SK-N-SH (cell line): Measurements from ENCODE around the gene GGPS1. TPM values are rescaled to one million over a fixed set of nuclear protein-coding genes. Genes with fewer than 3 reads are reported as not detected.

Experiments used
- CTCF ChIA-PET: fragments of 300-600, 350-600 bp; formaldehyde crosslinking; extraction: SDS; loops from one replicate; lab custom pipeline; 2021; lab: Yijun Ruan, JAX
- POLR2A ChIA-PET: fragments of 350-600 bp; sonication (Branson Sonifier 250); formaldehyde crosslinking; extraction: SDS; loops from one replicate; lab custom pipeline; 2020; ENCODE audit warnings: antibody characterized with exemption, inconsistent platforms; lab: Yijun Ruan, JAX
- DNase-seq: peaks from one replicate; pipeline ENCODE4 v3.0.0; 2012
- H2AFZ ChIP-seq: fragments of 200-600 bp; sonication (generic); 2 replicates; pipeline ENCODE4 v1.8.1; 2016; ENCODE audit warnings: antibody characterized with exemption, mild to moderate bottlenecking, low read depth
- H3F3A ChIP-seq: fragments of 200-600 bp; sonication (generic); replicated peaks from 2 replicates; pipeline ENCODE3; 2016; ENCODE audit warnings: antibody characterized with exemption, mild to moderate bottlenecking; ENCODE audit not compliant: insufficient read depth
- H3K27ac ChIP-seq, 2 experiments: fragments of 200-500 bp in 1 of 2; fragments of 200-600 bp in 1 of 2; sonication (Bioruptor generic) in 1 of 2; sonication (generic), shearing (Covaris generic) in 1 of 2; 2 replicates each; pipeline versions ENCODE4 v1.5.1 to v1.6.1; 2014 to 2016; ENCODE audit warnings: low read depth in 2 of 2, inconsistent platforms in 1 of 2, low read length in 1 of 2, mild to moderate bottlenecking in 1 of 2, mixed read lengths in 1 of 2
- H3K27me3 ChIP-seq: fragments of 200-600 bp; sonication (generic), shearing (Covaris generic); 2 replicates; pipeline ENCODE4 v1.6.1; 2016; ENCODE audit warnings: mixed run types; ENCODE audit not compliant: insufficient read depth
- H3K36me3 ChIP-seq, 2 experiments: fragments of 200-500 bp in 1 of 2; fragments of 200-600 bp in 1 of 2; sonication (Bioruptor generic) in 1 of 2; sonication (generic) in 1 of 2; replicated peaks in 1 of 2; 2 replicates each; pipeline versions ENCODE3 to v1.5.1; 2014 to 2016; ENCODE audit warnings: low read length in 1 of 2, mild to moderate bottlenecking in 1 of 2; ENCODE audit not compliant: insufficient read depth in 2 of 2, control insufficient read depth in 1 of 2
- H3K4me1 ChIP-seq, 2 experiments: fragments of 200-500 bp in 1 of 2; fragments of 200-600 bp in 1 of 2; sonication (Bioruptor generic) in 1 of 2; sonication (generic), shearing (Covaris generic) in 1 of 2; 2 replicates each; pipeline versions ENCODE4 v1.5.1 to v1.6.1; 2014 to 2016; ENCODE audit warnings: low read depth in 1 of 2, low read length in 1 of 2, mixed run types in 1 of 2; ENCODE audit not compliant: insufficient read depth in 2 of 2, control insufficient read depth in 1 of 2
- H3K4me2 ChIP-seq: fragments of 200-600 bp; sonication (generic), shearing (Covaris generic); 2 replicates; pipeline ENCODE4 v1.6.1; 2017; ENCODE audit warnings: mixed run types
- H3K4me3 ChIP-seq, 2 experiments: fragments of 200-500 bp in 1 of 2; fragments of 200-600 bp in 1 of 2; sonication (Bioruptor generic) in 1 of 2; sonication (generic), shearing (Covaris generic) in 1 of 2; 2 replicates each; pipeline versions ENCODE4 v1.5.1 to v1.8.1; 2014 to 2016; ENCODE audit warnings: low read depth in 2 of 2, inconsistent platforms in 1 of 2, low read length in 1 of 2, mild to moderate bottlenecking in 1 of 2, mixed read lengths in 1 of 2, moderate library complexity in 1 of 2
- H3K79me2 ChIP-seq: fragments of 200-600 bp; sonication (generic); 2 replicates; pipeline ENCODE4 v1.8.1; 2017; ENCODE audit warnings: mild to moderate bottlenecking; ENCODE audit not compliant: insufficient read depth
- H3K9ac ChIP-seq: fragments of 200-600 bp; sonication (generic); 2 replicates; pipeline ENCODE4 v1.6.1; 2017; ENCODE audit warnings: mixed run types
- H3K9me2 ChIP-seq: fragments of 200-600 bp; sonication (generic); 2 replicates; pipeline ENCODE4 v1.6.1; 2017; ENCODE audit warnings: mixed run types
- H3K9me3 ChIP-seq: fragments of 200-600 bp; sonication (generic); 2 replicates; pipeline ENCODE4 v1.6.1; 2017; ENCODE audit warnings: mixed run types, mild to moderate bottlenecking, moderate library complexity
- H4K20me1 ChIP-seq: fragments of 200-600 bp; sonication (generic); 2 replicates; pipeline ENCODE4 v1.6.1; 2017; ENCODE audit warnings: mild to moderate bottlenecking, mixed run types; ENCODE audit not compliant: insufficient read depth
- CTCF ChIP-seq: fragments of 200-600 bp; sonication (generic); IDR thresholded peaks from 2 replicates; pipeline ENCODE4 v1.6.1; 2017; ENCODE audit warnings: antibody characterized with exemption, mild to moderate bottlenecking, moderate library complexity
- EP300 ChIP-seq, 2 experiments: IDR thresholded peaks; 2 replicates each; pipeline versions ENCODE4 v1.4.0 to v1.6.1; 2012; ENCODE audit warnings: borderline replicate concordance in 1 of 2, low read depth in 1 of 2, low read length in 1 of 2
- FOSL2 ChIP-seq: IDR thresholded peaks from 2 replicates; pipeline ENCODE4 v1.4.0; 2012; ENCODE audit warnings: low read depth, mild to moderate bottlenecking, moderate library complexity, borderline replicate concordance
- GABPA ChIP-seq: IDR thresholded peaks from 2 replicates; pipeline ENCODE4 v1.4.0; 2012; ENCODE audit warnings: low read depth, mild to moderate bottlenecking
- GATA2 ChIP-seq: sonication (generic); formaldehyde crosslinking; IDR thresholded peaks from 2 replicates; pipeline ENCODE4 v1.5.0; 2020; ENCODE audit warnings: mild to moderate bottlenecking, missing genetic modification reagents
- JUND ChIP-seq: IDR thresholded peaks from 2 replicates; pipeline ENCODE4 v1.4.0; 2012
- MEF2A ChIP-seq: IDR thresholded peaks from 2 replicates; pipeline ENCODE4 v1.4.0; 2012; ENCODE audit warnings: low read depth, borderline replicate concordance
- MXI1 ChIP-seq: IDR thresholded peaks from 2 replicates; pipeline ENCODE4 v1.6.1; 2012; ENCODE audit warnings: mild to moderate bottlenecking, low read depth, low read length, improper control_type of control experiment
- NFIC ChIP-seq: IDR thresholded peaks from 2 replicates; pipeline ENCODE4 v1.4.0; 2012; ENCODE audit warnings: borderline replicate concordance
- POLR2AphosphoS5 ChIP-seq: IDR thresholded peaks from 2 replicates; pipeline ENCODE4 v1.6.1; 2012; ENCODE audit warnings: low read depth, low read length
- RAD21 ChIP-seq: IDR thresholded peaks from 2 replicates; pipeline ENCODE4 v1.6.1; 2012; ENCODE audit warnings: mild to moderate bottlenecking, low read length
- RFX5 ChIP-seq: IDR thresholded peaks from 2 replicates; pipeline ENCODE4 v1.6.1; 2012; ENCODE audit warnings: mild to moderate bottlenecking, improper control_type of control experiment, low read length
- SMC3 ChIP-seq: IDR thresholded peaks from 2 replicates; pipeline ENCODE4 v1.6.1; 2012; ENCODE audit warnings: low read depth, low read length, improper control_type of control experiment
- WGBS: methylation state at CpG from one replicate; pipeline ENCODE4 v1.1.6; 2017; ENCODE audit warnings: low lambda C conversion rate; 5-methylcytosine and 5-hydroxymethylcytosine counted together
- polyA plus RNA-seq, 3 experiments: library from polyadenylated mRNA; depleted of rRNA; stranded (reverse); fragments of >200 nt; gene quantifications; 2 replicates each; pipeline ENCODE4 v1.2.3, GENCODE V29; 2012
- TF ChIP-seq, protein P1 (sequence below): fragments of 150-350 bp; IDR thresholded peaks from 2 replicates; pipeline ENCODE4 v1.6.1; 2016; ENCODE audit warnings: mild to moderate bottlenecking, low read depth, low read length
- TF ChIP-seq, protein P2 (sequence below): fragments of 150-350 bp; IDR thresholded peaks from 2 replicates; pipeline ENCODE4 v1.6.1; 2017; ENCODE audit warnings: antibody characterized with exemption, low read length, low read depth, borderline replicate concordance
- TF ChIP-seq, protein P3 (sequence below): IDR thresholded peaks from 2 replicates; pipeline ENCODE4; 2012

The GGPS1 gene
- polyA plus RNA-seq, 1 of the 3 experiments (the other 2 are of a cell fraction) = 15.7 TPM

DNA sequence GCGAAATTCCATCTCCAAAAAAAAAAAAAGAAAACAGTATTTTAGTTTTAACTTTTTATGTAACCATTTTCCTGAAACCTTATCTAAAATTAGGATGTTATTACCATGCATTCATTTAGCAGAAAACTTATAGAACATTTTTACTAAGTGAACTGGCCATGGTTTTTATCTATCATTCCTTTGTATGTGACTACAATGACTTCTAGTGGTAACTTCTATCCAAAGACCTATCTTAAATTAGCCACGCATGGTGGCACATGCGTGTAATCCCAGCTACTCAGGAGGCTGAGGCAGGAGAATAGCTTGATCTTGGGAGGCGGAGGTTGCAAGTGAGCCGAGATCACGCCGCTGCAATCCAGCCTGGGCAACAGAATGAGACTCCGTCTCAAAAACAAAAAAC, 11.4 kb downstream of the GGPS1 start:
- H3K4me2 ChIP-seq = no peak overlapping the region
- H3K4me3 ChIP-seq = no peak overlapping the region
- H3K79me2 ChIP-seq = peaks cover 32% of the 10 kb centered on the region
- no peaks in the 10 kb centered on the region for H3K9me3 ChIP-seq
- H4K20me1 ChIP-seq = no peaks in the 10 kb centered on the region
- POLR2A ChIA-PET = interaction anchor here (1.2 kb wide), 1 partner anchor 11 kb away, joined by 3 read pairs; the partner anchor contains the start of gene GGPS1
- no peak overlapping the region for H3K9ac ChIP-seq
- TF ChIP-seq RAD21 (no peak), GATA2 (no peak), POLR2AphosphoS5 (no peak), RFX5 (no peak), CTCF (no peak), NFIC (no peak), GABPA (no peak), FOSL2 (no peak), SMC3 (no peak), MXI1 (no peak), EP300 (IDR thresholded peaks at IDR 0.05; ENCODE audit: borderline replicate concordance in 1 of 2, low read depth in 1 of 2, low read length in 1 of 2) (no peak)
- TF ChIP-seq, protein P1, sequence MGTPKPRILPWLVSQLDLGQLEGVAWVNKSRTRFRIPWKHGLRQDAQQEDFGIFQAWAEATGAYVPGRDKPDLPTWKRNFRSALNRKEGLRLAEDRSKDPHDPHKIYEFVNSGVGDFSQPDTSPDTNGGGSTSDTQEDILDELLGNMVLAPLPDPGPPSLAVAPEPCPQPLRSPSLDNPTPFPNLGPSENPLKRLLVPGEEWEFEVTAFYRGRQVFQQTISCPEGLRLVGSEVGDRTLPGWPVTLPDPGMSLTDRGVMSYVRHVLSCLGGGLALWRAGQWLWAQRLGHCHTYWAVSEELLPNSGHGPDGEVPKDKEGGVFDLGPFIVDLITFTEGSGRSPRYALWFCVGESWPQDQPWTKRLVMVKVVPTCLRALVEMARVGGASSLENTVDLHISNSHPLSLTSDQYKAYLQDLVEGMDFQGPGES = no peak
- TF ChIP-seq, protein P2, sequence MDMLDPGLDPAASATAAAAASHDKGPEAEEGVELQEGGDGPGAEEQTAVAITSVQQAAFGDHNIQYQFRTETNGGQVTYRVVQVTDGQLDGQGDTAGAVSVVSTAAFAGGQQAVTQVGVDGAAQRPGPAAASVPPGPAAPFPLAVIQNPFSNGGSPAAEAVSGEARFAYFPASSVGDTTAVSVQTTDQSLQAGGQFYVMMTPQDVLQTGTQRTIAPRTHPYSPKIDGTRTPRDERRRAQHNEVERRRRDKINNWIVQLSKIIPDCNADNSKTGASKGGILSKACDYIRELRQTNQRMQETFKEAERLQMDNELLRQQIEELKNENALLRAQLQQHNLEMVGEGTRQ = no peak
- TF ChIP-seq, all 33 proteins: peak for 0
- Histone ChIP-seq H3K4me1 (no peaks in the 10 kb centered on the region), H2AFZ (no peak overlapping the region), H3F3A (no peaks in the 10 kb centered on the region), H3K9me2 (no peaks in the 10 kb centered on the region), H3K27ac (no peak overlapping the region), H3K27me3 (no peaks in the 10 kb centered on the region), H3K36me3 (peaks cover 31 to 45% of the 10 kb centered on the region in 2 experiments)
- 85% methylated on average over 8 of the region's 8 CpGs for WGBS
- DNase-seq = no peak
- CTCF ChIA-PET = interaction anchor here (0.7 to 1.8 kb wide), 3 partner anchors 9 to 246 kb away, joined by 3 to 4 read pairs (median 4); no protein-coding TSS in a partner anchor

GRCh38 chr1:235341334-235341733, 13.0 kb downstream of the GGPS1 start:
- no peak overlapping the region for H3K27ac ChIP-seq
- H3K36me3 ChIP-seq = peaks cover 19 to 37% of the 10 kb centered on the region in 2 experiments
- no peak overlapping the region for H3K4me2 ChIP-seq
- TF ChIP-seq, protein P3, sequence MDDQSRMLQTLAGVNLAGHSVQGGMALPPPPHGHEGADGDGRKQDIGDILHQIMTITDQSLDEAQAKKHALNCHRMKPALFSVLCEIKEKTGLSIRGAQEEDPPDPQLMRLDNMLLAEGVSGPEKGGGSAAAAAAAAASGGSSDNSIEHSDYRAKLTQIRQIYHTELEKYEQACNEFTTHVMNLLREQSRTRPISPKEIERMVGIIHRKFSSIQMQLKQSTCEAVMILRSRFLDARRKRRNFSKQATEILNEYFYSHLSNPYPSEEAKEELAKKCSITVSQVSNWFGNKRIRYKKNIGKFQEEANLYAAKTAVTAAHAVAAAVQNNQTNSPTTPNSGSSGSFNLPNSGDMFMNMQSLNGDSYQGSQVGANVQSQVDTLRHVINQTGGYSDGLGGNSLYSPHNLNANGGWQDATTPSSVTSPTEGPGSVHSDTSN = no peak
- TF ChIP-seq RFX5 = no peak
- no peak for TF ChIP-seq MEF2A
- no peak for TF ChIP-seq FOSL2
- no peak for TF ChIP-seq EP300 (IDR thresholded peaks at IDR 0.05; ENCODE audit: borderline replicate concordance in 1 of 2, low read depth in 1 of 2, low read length in 1 of 2)
- no peak for TF ChIP-seq JUND
- TF ChIP-seq, all 33 proteins: peak for 0
- 84% methylated on average over 1 of the region's 1 CpG for WGBS
- ChIA-PET POLR2A (no interaction called here), CTCF (interaction anchor here (1.5 to 1.6 kb wide), 2 partner anchors 10 to 74 kb away, joined by 3 to 7 read pairs; no protein-coding TSS in a partner anchor)
- Histone ChIP-seq H3K9ac (no peak overlapping the region), H3K9me3 (no peaks in the 10 kb centered on the region), H3K79me2 (peaks cover 17% of the 10 kb centered on the region), H3K9me2 (no peaks in the 10 kb centered on the region), H3K4me1 (no peaks in the 10 kb centered on the region), H3K27me3 (no peaks in the 10 kb centered on the region), H4K20me1 (no peaks in the 10 kb centered on the region), H3K4me3 (no peak overlapping the region), H3F3A (no peaks in the 10 kb centered on the region), H2AFZ (no peak overlapping the region)
- DNase-seq = no peak
